Forelimb muscle (tissue), 1 donor: ENCODE data around the gene ABHD17B. TPM values are rescaled to one million over a fixed set of nuclear protein-coding genes. Genes with fewer than 3 reads are reported as not detected.

Experiments used
- DNase-seq: peaks from one replicate; pipeline ENCODE4 v3.0.0-alpha.2; 2013; ENCODE audit warnings: low read depth
- polyA plus RNA-seq: library from polyadenylated mRNA; unstranded; fragments of 120-200 nt; gene quantifications from one replicate; pipeline ENCODE4 v1.2.1, GENCODE V29; 2013; ENCODE audit not compliant: insufficient read length

Gene ABHD17B
- polyA plus RNA-seq, 1 donor: 25.8 TPM

GRCh38 chr9:71878327-71879274 is 32.4 kb downstream of the ABHD17B start:
- DNase-seq: no peak

GRCh38 chr9:71876829-71877228 is 34.2 kb downstream of the ABHD17B start:
- no peak for DNase-seq

- no peak for DNase-seq
Observed at GRCh38 chr9:71876106-71876505, 34.9 kb downstream of the ABHD17B start.

GRCh38 chr9:71875345-71875744 is 35.6 kb downstream of the ABHD17B start:
- no peak for DNase-seq

GRCh38 chr9:71863631-71864030 is 47.4 kb downstream of the ABHD17B start:
- DNase-seq: no peak

- no peak for DNase-seq
Observed at GRCh38 chr9:71861618-71862017, 49.4 kb downstream of the ABHD17B start.

GRCh38 chr9:71859939-71860338 is 51.1 kb downstream of the ABHD17B start:
- DNase-seq: no peak

GRCh38 chr9:71858812-71859211 is 52.2 kb downstream of the ABHD17B start:
- no peak for DNase-seq

- no peak for DNase-seq
Observed at GRCh38 chr9:71858102-71858798, 52.7 kb downstream of the ABHD17B start.

GRCh38 chr9:71857159-71857558 is 53.8 kb downstream of the ABHD17B start:
- DNase-seq: no peak

- DNase-seq: no peak
Observed at GRCh38 chr9:71854811-71855210, 56.2 kb downstream of the ABHD17B start.

GRCh38 chr9:71853084-71853483 is 57.9 kb downstream of the ABHD17B start:
- DNase-seq: no peak

- DNase-seq: no peak
Observed at GRCh38 chr9:71850996-71851395, 60.0 kb downstream of the ABHD17B start.

- no peak for DNase-seq
Observed at GRCh38 chr9:71847892-71848291, 63.1 kb downstream of the ABHD17B start.

GRCh38 chr9:71844808-71845207 is 66.2 kb downstream of the ABHD17B start:
- DNase-seq: no peak

GRCh38 chr9:71839668-71840067 is 71.3 kb downstream of the ABHD17B start:
- no peak for DNase-seq

GRCh38 chr9:71835596-71835995 is 75.4 kb downstream of the ABHD17B start:
- DNase-seq: no peak

GRCh38 chr9:71830929-71831328 is 80.1 kb downstream of the ABHD17B start:
- no peak for DNase-seq

GRCh38 chr9:71830153-71830552 is 80.8 kb downstream of the ABHD17B start:
- no peak for DNase-seq

GRCh38 chr9:71826279-71826678 is 84.7 kb downstream of the ABHD17B start:
- no peak for DNase-seq

- no peak for DNase-seq
Observed at GRCh38 chr9:71824257-71824656, 86.7 kb downstream of the ABHD17B start.

GRCh38 chr9:71822935-71823334 is 88.1 kb downstream of the ABHD17B start:
- DNase-seq: no peak

- DNase-seq: no peak
Observed at GRCh38 chr9:71822456-71822855, 88.5 kb downstream of the ABHD17B start.
